ENCODE results near the gene PIGA. TPM values are rescaled to one million over a fixed set of nuclear protein-coding genes. Genes with fewer than 3 reads are reported as not detected.

Gene PIGA
- total RNA-seq, 1 experiment from 2014 or later: 13.9 TPM

GRCh38 chrX:15298201-15298600, 37.1 kb downstream of the PIGA start:
- Mint-ChIP-seq H3K4me3 (no peak overlapping the region), H3K27ac (no peak overlapping the region; a peak in 1 of 7 replicates), H3K27me3 (ENCODE audit: low read depth) (peaks cover 1% of the 10 kb centered on the region; the same call in 1 of the 2 replicates), H3K36me3 (ENCODE audit: insufficient read depth in 1 of 3, low read depth in 3 of 3) (no peaks in the 10 kb centered on the region), H3K4me1 (no peaks in the 10 kb centered on the region), H3K9me3 (peaks cover 16 to 19% of the 10 kb centered on the region in 2 experiments)
- no peak overlapping the region for H2BK20ac ChIP-seq (ENCODE audit: low read depth, low read length, poor library complexity, severe bottlenecking)
- no peak for DNase-seq
- H3K27me3 ChIP-seq (ENCODE audit: insufficient read depth, low read length): no peaks in the 10 kb centered on the region
- H3K14ac ChIP-seq (ENCODE audit: insufficient read depth, low read length): no peak overlapping the region
- H4K91ac ChIP-seq (ENCODE audit: insufficient read length, low read depth, low read length): no peak overlapping the region
- no peaks in the 10 kb centered on the region for H4K20me1 ChIP-seq (ENCODE audit: control insufficient read depth, insufficient read depth, insufficient read length)
- H2BK120ac ChIP-seq (ENCODE audit: low read depth, low read length, poor library complexity, severe bottlenecking): no peak overlapping the region
- no peaks in the 10 kb centered on the region for H3K23me2 ChIP-seq (ENCODE audit: insufficient read length, low read depth, low read length, poor library complexity, severe bottlenecking)
- no peak overlapping the region for H3K56ac ChIP-seq (ENCODE audit: insufficient read length, low read depth, low read length)
- no peak overlapping the region for H3K23ac ChIP-seq (ENCODE audit: insufficient read length, low read depth, low read length)
- H3K4me2 ChIP-seq (ENCODE audit: insufficient read depth, insufficient read length, low read length): no peak overlapping the region
- H2BK12ac ChIP-seq (ENCODE audit: insufficient read length, low read depth, low read length): no peak overlapping the region
- no peaks in the 10 kb centered on the region for H3K79me2 ChIP-seq (ENCODE audit: insufficient read depth, low read length)
- no peak overlapping the region for H2BK5ac ChIP-seq (ENCODE audit: insufficient read length, low read length)
- H3K27ac ChIP-seq (ENCODE audit: insufficient read length, low read depth, low read length): no peak overlapping the region
- peaks cover 2% of the 10 kb centered on the region; the same call in 1 of the 2 replicates for H3K4me1 ChIP-seq (ENCODE audit: insufficient read depth, low read length)
- H3K9ac ChIP-seq (ENCODE audit: extremely low read depth, insufficient read length, low read length): no peak overlapping the region
- H2AFZ ChIP-seq (ENCODE audit: low read length): no peak overlapping the region
- H4K5ac ChIP-seq (ENCODE audit: insufficient read length, low read depth, low read length): no peak overlapping the region
- no peak for TF ChIP-seq CTCF (conservative IDR thresholded peaks at IDR 0.05)
- H3K18ac ChIP-seq (ENCODE audit: insufficient read length, low read depth, low read length): no peak overlapping the region
- H2AK5ac ChIP-seq (ENCODE audit: insufficient read length, low read length): no peak overlapping the region
- no peaks in the 10 kb centered on the region for H3K9me3 ChIP-seq (ENCODE audit: control insufficient read depth, low read depth, low read length)
- no peak overlapping the region for H3T11ph ChIP-seq (ENCODE audit: low read length)
- no peak overlapping the region for H3K4ac ChIP-seq (ENCODE audit: low read depth, low read length)
- no CpG with 5 or more reads among the region's 2 CpGs for WGBS (ENCODE audit: extremely low coverage, insufficient read length, low lambda C conversion rate)
- no peaks in the 10 kb centered on the region for H3K79me1 ChIP-seq (ENCODE audit: insufficient read depth, low read depth, low read length, poor library complexity, severe bottlenecking)
- H4K8ac ChIP-seq (replicated peaks; ENCODE audit: insufficient read length, low read depth, low read length): no peak overlapping the region
- H2BK15ac ChIP-seq (ENCODE audit: low read depth, low read length): no peak overlapping the region
